HG03342 (cell line): ENCODE results near the gene ZNF554.
"Not testable (repeated sequence)": the region's sequence is repeated elsewhere in the genome, so short reads cannot be mapped to it uniquely, and the experiment has no call there.

Source experiments
- ATAC-seq: cut with Tn5 transposase; IDR thresholded peaks from one replicate; pipeline ENCODE4 v1.9.1; 2021; ENCODE audit warnings: mild to moderate bottlenecking, moderate library complexity; ENCODE audit not compliant: unreplicated experiment

Gene ZNF554

DNA sequence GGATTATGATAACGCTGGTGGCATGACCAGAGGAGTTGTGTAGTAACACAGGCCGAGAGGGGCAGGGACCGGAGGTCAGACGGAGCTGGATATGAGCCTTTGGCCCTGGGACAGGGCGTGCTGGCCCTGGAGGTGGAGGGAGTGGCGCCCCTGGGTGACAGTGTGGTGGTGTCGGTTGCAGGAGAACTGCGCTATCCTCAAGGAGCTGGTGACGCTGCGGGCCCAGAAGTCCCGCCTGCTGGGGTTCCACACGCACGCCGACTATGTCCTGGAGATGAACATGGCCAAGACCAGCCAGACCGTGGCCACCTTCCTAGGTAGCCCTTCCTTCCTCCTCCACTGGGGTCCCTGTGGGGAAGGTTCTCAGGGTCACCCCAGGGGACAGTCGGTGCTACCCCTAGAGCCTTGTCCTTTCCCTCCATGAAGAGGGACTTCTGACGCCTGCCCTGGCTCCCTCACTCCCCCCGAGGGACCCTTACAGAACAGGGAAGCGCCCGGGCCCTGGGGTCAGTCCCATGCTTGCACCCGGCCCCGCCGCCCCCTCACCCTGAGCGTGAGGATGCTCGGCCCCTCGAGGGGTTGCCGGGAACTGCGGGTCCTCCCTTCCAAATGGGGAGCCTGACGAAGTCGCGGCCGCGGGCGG is 12.8 kb upstream of the ZNF554 start:
- ATAC-seq = no peak

DNA sequence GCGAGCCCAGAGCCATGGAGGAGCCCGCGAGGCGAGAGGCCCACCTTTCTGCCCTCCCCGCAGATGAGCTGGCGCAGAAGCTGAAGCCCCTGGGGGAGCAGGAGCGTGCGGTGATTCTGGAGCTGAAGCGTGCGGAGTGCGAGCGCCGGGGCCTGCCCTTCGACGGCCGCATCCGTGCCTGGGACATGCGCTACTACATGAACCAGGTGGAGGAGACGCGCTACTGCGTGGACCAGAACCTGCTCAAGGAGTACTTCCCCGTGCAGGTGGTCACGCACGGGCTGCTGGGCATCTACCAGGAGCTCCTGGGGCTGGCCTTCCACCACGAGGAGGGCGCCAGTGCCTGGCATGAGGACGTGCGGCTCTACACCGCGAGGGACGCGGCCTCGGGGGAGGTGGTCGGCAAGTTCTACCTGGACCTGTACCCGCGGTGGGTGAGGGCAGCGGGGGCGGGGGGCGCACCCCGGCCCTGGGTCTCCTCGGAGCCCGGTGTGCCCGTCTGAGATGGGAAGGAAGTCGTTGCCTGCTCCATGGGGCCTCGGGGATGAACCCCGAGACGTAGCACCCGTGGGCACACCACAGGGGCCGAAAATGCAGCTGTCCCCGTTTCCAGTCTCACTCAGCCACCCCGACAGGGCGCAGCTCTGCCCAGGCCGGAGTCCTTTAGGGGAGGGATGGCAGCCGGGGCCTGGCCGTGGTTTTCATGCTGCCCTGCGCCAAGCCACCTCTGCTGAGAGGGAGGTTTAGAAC is 12.1 kb upstream of the ZNF554 start:
- no peak for ATAC-seq

DNA sequence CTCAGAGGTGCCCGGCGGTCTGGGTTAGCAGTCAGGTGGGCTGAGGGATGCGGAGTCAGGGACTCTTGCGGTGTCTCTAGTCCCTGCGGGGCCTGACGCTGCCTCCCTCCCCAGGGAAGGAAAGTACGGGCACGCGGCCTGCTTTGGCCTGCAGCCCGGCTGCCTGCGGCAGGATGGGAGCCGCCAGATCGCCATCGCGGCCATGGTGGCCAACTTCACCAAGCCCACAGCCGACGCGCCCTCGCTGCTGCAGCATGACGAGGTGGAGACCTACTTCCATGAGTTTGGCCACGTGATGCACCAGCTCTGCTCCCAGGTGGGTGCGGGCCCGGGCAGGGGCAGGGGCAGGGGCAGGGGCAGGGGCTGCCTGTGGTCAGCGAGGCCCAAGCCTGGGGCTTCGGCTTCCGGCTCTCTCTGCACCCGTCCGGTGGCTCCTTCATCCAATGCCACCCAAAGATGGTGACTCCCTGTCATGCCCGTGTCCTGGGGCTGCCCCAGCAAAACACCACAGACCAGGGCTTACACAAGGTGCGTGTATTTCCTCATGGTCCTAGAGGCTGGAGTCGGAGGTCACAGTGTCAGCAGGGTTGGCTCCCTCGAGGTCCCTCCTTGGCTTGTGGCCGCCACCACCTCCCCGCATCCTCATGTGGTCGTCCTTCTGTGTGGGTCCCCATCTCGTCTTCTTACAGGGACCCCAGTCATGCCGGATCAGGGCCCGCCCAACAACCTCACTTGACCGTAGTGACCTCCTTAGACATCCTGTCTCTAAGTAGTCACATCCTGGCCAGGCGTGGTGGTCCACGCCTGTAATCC is 11.3 kb upstream of the ZNF554 start:
- ATAC-seq = no peak

- no peak for ATAC-seq
These were observed 10.1 kb upstream of the ZNF554 start for GRCh38 chr19:2809387-2810140.

DNA sequence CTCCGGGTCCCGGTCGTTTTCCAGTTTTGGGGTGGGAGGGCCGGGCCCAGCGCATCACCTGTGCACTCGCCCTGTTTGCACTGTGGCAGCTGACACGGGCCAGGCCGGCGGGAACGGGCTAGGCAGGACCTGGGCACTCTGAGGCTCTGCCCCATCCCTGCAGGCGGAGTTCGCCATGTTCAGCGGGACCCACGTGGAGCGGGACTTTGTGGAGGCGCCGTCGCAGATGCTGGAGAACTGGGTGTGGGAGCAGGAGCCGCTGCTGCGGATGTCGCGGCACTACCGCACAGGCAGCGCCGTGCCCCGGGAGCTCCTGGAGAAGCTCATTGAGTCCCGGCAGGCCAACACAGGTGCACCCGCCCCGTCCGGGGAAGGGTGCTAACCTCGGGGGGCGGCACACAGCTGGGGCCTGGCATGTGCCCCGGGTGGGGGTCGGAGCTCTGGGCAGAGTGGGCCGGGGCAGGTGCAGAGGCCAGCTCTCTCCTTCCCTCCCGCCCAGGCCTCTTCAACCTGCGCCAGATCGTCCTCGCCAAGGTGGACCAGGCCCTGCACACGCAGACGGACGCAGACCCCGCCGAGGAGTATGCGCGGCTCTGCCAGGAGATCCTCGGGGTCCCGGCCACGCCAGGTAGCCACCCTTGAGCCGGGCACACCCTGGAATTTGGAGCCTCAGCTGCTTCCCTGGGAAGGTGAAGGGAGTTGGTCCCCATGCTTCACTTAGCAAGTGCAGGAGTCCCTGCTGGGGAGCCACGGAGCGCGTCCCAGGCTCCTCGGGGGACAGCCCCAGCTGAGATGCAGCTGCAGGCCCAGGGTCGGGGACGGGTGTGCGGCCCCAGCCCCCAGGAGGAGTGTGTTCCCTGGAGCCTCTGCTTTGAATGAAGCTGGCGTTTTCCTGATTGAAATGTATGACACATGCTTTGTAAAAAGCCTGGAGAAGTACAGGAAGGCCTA is 9.3 kb upstream of the ZNF554 start:
- no peak for ATAC-seq

- ATAC-seq = no peak
These were observed 8.4 kb upstream of the ZNF554 start for GRCh38 chr19:2811221-2811722.

DNA sequence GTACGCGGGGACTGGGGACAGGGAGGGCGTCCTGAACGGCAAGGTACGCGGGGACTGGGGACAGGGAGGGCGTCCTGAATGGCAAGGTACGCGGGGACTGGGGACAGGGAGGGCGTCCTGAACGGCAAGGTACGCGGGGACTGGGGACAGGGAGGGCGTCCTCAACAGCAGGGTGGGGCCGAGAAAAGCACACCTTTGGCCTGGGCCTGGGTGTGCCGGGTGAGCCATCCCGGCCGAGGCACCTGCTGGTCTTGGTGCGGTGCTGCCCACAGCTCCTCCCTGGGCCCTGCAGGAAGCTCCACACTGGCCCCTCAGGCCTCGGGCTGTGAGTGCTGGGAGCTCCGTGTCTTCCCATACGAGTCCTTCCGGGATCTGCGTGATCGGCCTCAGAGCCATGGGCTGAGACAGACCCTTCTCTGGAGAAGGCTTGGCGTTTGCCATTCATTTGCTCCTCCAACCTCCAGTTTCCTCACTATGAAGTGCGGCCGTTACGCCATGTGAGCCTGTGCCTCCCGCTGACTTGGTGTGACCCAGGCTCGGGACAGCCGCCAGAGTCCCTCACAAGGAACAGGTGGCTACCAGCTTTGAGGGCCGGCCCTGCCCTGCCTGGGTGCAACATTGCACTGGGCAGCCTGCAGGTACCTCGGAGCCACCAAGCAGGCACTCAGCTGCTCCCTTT is 7.8 kb upstream of the ZNF554 start:
- no peak for ATAC-seq

GRCh38 chr19:2812414-2813234 is 7.0 kb upstream of the ZNF554 start:
- ATAC-seq = no peak

DNA sequence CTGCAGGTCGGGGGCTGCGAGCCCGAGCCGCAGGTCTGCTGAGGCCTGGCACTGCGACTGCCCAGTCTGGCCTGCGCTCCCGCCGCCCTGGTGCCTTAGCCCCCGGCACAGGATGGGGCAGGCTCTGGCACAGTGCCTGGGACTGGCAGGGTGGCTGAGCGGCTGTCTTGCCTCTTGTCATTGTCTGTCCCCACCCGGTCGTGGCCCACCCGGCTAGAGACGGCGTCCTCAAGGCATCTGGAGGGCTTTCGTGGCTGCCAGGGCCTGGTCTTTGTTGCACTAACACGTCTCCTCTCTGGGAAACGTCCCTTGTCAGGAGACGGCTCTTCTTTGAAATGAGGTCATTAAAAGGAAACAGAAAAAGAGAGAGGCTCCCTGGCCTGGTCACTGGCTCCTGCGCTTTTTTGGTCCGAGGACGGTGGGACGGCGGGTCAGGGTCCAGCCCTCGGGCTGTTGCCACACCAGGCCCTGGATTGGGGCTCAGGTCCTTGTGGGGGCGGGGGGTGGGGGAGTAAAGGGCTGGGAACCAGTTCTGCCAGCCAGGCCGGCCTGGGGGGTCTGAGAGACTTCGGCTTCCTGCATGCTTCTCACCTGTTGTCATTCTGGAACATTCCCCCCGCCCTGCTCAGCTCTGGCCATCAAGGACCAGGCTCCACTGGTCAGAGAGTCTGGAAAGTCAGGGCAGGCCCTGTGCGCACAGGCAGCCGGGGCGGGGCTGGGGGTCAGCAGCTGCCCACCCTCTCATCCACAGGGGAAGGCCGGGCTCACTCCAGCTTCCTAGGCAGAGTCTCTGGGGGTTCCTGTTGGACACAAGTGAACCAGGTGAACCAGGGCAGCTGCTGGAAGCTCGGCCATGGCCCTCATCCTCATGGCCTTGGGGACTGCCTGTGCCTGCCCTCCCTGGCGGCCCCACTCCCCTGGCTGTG is 6.2 kb upstream of the ZNF554 start:
- no peak for ATAC-seq

DNA sequence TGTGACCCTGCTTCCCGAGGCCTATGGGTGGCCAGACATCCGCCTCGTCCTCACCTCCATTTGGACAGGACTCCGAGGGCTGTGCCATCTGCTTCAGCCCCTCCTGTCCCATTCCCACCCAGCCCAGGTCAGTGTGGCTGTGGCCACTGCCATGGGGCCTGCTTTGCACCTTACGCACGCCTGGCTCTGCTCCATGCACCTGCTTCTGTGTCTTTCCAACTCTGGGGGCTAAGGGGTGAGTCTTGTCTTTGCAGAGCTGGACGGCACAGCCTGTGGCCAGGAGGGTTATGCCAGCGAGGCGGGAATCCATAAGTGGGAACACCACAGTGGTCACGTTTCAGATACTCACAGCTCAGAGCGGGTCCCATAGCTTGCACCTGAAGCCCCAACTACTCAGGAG is 5.2 kb upstream of the ZNF554 start:
- no peak for ATAC-seq

DNA sequence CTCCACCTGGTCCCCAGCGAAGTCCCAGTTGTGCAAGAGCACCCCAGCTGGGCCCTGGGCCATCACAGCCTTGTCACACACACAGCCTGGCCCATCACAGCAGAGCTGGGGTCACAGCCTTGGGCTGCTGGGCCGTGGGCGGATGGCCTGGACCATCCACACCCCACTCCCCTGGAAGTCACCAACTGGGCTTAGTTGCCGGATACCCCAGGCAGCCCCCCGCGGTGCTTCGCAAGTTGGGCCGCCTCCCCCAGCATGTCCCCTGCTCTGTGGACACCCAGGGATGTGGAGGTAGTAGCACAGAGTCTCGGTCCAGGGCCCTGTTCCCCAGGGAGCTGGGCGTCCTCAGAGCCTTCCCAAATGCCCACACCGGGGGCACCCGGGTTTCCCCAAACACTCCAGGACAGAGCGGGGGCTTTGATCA is 4.5 kb upstream of the ZNF554 start:
- no peak for ATAC-seq

DNA sequence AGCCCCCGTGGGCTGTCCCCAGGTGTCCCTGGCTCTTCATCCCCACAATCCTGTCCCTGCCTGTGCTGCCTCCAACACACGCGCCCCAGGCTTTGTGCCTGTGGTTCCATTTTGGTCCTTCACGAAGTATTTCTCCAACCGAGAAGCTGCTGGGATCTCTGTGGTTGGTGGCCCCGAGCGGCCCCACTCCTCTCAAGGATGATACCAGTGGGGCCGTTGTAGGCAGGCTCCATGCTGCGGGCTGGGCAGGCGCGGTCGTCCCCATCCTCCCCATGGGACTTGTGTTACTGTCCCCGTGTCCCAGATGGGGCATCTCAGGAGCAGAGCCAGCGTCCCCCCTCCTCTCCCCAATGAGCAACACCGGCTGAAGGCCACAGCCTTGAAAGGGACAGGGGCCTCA is 3.7 kb upstream of the ZNF554 start:
- no peak for ATAC-seq

DNA sequence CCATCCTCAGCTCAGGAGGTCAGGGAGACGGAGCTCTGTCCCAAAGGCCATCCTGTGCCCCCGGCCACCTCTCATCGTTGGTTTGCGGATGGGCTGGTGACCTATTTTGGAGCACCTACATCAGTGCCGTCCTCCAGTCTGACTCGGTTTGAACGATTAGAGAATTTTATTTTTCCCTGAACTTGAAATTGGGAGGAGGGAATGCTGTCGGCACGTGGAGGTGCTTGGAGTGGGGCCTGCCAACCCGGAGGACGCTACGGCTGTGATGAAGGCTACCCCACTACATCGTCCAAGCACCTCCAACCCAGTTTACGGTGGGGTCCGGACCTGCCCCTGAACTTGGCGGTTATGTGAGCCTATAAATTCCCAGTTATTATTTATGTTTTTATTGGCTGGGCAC is 3.0 kb upstream of the ZNF554 start:
- ATAC-seq = no peak

DNA sequence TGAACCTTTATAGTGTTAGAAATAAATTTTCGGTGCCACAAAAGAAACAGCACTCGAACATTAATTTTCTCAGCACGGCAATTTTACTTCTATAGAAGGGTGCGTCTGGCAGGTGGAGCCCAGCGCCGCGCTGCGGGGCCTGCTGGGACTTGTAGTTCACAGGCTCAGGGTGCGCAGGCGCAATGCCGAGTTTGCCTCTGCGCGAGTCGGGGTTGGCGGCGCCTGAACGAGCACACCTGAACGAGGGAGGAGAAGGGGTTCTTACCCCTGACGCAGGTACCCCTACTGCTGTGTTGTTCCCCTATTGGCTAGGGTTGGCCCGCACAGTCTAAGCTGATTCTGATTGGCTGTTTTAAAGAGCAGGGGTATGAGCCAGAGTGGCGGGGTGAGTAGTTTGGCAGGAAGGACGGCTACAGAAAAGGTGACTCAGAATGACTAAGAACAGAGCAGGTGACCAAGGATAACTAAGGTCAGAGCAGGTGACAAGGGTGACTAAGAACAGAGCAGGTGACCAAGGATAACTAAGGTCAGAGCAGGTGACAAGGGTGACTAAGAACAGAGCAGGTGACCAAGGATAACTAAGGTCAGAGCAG is 2.3 kb upstream of the ZNF554 start:
- not testable (repeated sequence) for ATAC-seq

GRCh38 chr19:2820112-2820702 is 539 bp downstream of the ZNF554 start:
- ATAC-seq = no peak

DNA sequence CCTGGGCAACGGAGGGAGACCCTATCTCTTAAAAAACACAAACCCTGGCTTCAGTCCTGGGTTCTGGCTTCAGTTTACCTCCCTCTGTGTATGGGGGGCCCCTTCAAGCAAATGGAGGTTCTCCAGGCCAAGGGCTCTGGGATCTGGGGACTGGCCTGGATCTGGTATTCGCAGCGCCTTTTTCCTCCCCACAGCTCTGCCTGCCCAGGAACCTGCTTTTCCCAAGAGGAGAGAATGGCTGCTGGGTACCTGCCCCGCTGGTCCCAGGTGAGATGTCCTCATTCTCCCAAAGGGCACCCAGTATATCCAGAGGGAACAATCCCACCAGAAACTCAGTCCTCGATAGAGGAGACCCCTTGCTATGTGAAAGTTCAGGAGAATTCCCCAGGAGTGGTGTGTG is 3.2 kb downstream of the ZNF554 start:
- no peak for ATAC-seq

DNA sequence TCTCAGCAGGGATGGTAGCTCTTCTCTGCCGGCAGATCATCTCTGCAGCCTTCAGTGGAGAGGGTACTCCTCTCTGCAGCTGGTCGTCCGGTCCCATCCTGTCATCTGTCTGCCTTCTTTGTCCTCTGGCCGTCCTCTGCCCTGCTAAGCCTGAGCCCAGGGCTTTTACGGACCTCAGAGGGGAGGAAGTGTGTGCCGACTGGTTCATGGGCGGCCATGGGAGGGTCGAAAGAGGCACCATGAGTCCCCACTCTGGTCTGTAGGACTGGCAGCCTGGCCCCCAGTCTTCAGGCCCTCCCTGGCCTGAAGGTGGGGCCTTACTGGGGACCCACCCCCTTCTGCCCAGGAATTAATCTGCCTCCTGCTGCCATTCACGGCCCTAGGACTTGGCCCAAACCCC is 4.0 kb downstream of the ZNF554 start:
- ATAC-seq = no peak
